ENCODE data around the gene GSTT2. TPM values are rescaled to one million over a fixed set of nuclear protein-coding genes. Genes with fewer than 3 reads are reported as not detected.

GSTT2 gene
- polyA plus RNA-seq, 1 donor (not counting 4 experiments of a cell fraction or from before 2014, with no cell fraction given): 0.24 TPM

DNA sequence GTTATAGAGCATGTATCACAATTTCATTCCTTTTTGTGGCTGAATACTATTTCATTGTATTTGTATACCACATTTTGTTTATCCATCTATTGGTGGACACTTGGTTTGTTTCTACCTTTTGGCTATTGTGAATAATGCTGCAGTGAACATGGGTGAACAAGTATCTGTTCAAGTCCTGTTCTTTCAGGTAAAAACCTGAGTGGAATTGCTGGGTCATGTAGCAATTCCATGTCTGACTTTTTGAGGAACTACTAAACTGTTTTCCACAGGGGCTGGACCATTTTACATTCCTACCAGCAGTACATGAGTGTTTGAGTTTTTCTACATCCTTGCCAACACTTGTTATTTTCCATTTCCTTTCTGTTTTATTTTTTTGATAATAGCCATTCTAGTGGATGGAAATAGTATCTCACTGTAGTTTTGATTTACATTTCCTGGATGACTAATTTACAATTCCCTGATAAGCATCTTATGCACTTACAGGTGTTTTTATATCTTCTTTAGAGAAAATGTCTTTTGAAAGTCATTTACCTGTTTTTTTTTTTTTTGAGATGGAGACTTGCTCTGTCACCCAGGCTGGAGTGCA, 43.4 kb downstream of the GSTT2 start:
- Histone ChIP-seq H3K4me2 (ENCODE audit: control insufficient read depth, extremely low read depth, insufficient read depth, low read depth, low read length) (no peak overlapping the region), H3K9ac (ENCODE audit: control insufficient read depth, extremely low read depth, insufficient read depth, low read length) (no peak overlapping the region), H3K9me1 (ENCODE audit: control insufficient read depth, extremely low read depth, insufficient read depth, low read length) (peaks cover 2% of the 10 kb centered on the region), H2AFZ (ENCODE audit: control insufficient read depth, low read length) (no peak overlapping the region), H3K79me2 (ENCODE audit: control insufficient read depth, insufficient read depth, low read length) (peaks cover 42% of the 10 kb centered on the region), H3K4me1 (ENCODE audit: control insufficient read depth, extremely low read depth, insufficient read depth, low read length) (peaks cover 3% of the 10 kb centered on the region), H3K9me3 (ENCODE audit: control insufficient read depth, low read depth, low read length) (no peaks in the 10 kb centered on the region), H3K27ac (ENCODE audit: control insufficient read depth, insufficient read depth, low read length) (no peak overlapping the region), H3K27me3 (ENCODE audit: control insufficient read depth, extremely low read depth, insufficient read depth, low read length) (no peaks in the 10 kb centered on the region), H3K4me3 (ENCODE audit: control insufficient read depth in 2 of 3, extremely low read depth in 1 of 3, insufficient read depth in 2 of 3, low read depth in 1 of 3, low read length in 3 of 3) (no peak overlapping the region), H3K36me3 (ENCODE audit: control insufficient read depth in 2 of 2, extremely low read depth in 1 of 2, insufficient read depth in 2 of 2, low read length in 2 of 2) (peaks cover 0 to 1% of the 10 kb centered on the region in 2 experiments), H4K20me1 (ENCODE audit: control insufficient read depth, extremely low read depth, insufficient read depth, low read length) (no peaks in the 10 kb centered on the region)
- dilution Hi-C loops (cut with MboI; ENCODE audit: extremely low pct_ligation_motif_present, low sequenced_read_pairs): no loop called here
- FAIRE-seq (no peak), DNase-seq (ENCODE audit: low read depth, low spot score) (no peak)
- TF ChIP-seq CTCF (optimal IDR thresholded peaks at IDR 0.05 in 1 of 3, IDR thresholded peaks at IDR 0.05 in 1 of 3, conservative IDR thresholded peaks at IDR 0.05 in 1 of 3; ENCODE audit: extremely low read depth in 1 of 3, insufficient read depth in 2 of 3, low read length in 3 of 3): no peak
- TF ChIP-seq EZH2 (IDR thresholded peaks at IDR 0.05; ENCODE audit: low read length): no peak

DNA sequence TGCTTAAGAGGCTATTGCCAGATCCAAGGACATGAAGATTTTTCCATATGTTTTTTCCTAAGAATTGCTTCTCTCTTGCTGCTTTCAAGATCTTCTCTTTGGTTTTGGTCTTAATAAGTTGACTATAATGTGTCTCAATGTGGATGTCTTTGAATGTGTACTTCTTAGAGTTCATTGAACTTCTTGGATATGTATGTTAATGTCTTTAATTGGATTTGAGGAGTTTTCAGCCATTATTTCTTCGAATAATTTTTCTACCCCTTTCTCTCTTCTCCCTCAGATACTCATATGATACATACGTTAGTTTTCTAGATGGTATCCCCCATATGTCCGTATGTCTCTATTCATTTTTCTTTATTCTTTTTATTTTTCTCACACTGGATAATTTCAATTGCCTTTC, 44.4 kb downstream of the GSTT2 start:
- H3K9me3 ChIP-seq (ENCODE audit: control insufficient read depth, low read depth, low read length): no peaks in the 10 kb centered on the region
- DNase-seq (ENCODE audit: low read depth, low spot score) (no peak), FAIRE-seq (no peak)
- H3K4me2 ChIP-seq (ENCODE audit: control insufficient read depth, extremely low read depth, insufficient read depth, low read depth, low read length): no peak overlapping the region
- H3K4me3 ChIP-seq (ENCODE audit: control insufficient read depth in 2 of 3, extremely low read depth in 1 of 3, insufficient read depth in 2 of 3, low read depth in 1 of 3, low read length in 3 of 3): no peak overlapping the region
- peaks cover 3% of the 10 kb centered on the region for H3K4me1 ChIP-seq (ENCODE audit: control insufficient read depth, extremely low read depth, insufficient read depth, low read length)
- no peak overlapping the region for H3K27ac ChIP-seq (ENCODE audit: control insufficient read depth, insufficient read depth, low read length)
- no peak overlapping the region for H2AFZ ChIP-seq (ENCODE audit: control insufficient read depth, low read length)
- dilution Hi-C loops (cut with MboI; ENCODE audit: extremely low pct_ligation_motif_present, low sequenced_read_pairs): no loop called here
- peaks cover 0 to 1% of the 10 kb centered on the region in 2 experiments for H3K36me3 ChIP-seq (ENCODE audit: control insufficient read depth in 2 of 2, extremely low read depth in 1 of 2, insufficient read depth in 2 of 2, low read length in 2 of 2)
- peaks cover 48% of the 10 kb centered on the region for H3K79me2 ChIP-seq (ENCODE audit: control insufficient read depth, insufficient read depth, low read length)
- TF ChIP-seq CTCF (optimal IDR thresholded peaks at IDR 0.05 in 1 of 3, IDR thresholded peaks at IDR 0.05 in 1 of 3, conservative IDR thresholded peaks at IDR 0.05 in 1 of 3; ENCODE audit: extremely low read depth in 1 of 3, insufficient read depth in 2 of 3, low read length in 3 of 3): no peak
- no peak for TF ChIP-seq EZH2 (IDR thresholded peaks at IDR 0.05; ENCODE audit: low read length)
- H3K27me3 ChIP-seq (ENCODE audit: control insufficient read depth, extremely low read depth, insufficient read depth, low read length): no peaks in the 10 kb centered on the region
- peaks cover 3% of the 10 kb centered on the region for H3K9me1 ChIP-seq (ENCODE audit: control insufficient read depth, extremely low read depth, insufficient read depth, low read length)
- no peaks in the 10 kb centered on the region for H4K20me1 ChIP-seq (ENCODE audit: control insufficient read depth, extremely low read depth, insufficient read depth, low read length)
- no peak overlapping the region for H3K9ac ChIP-seq (ENCODE audit: control insufficient read depth, extremely low read depth, insufficient read depth, low read length)
